ENCODE data around the gene CEP135.

- TF ChIP-seq CTCF (IDR thresholded peaks at IDR 0.05; ENCODE audit: borderline replicate concordance, extremely low read depth, low read length, poor library complexity, severe bottlenecking) (no peak), EZH2 (IDR thresholded peaks at IDR 0.05; ENCODE audit: borderline replicate concordance, low read depth, low read length, severe bottlenecking) (no peak)
Measured at GRCh38 chr4:55989766-55990165, 41.0 kb downstream of the CEP135 start.
